ENCODE measurements around the gene ZAP70. TPM values are rescaled to one million over a fixed set of nuclear protein-coding genes. Genes with fewer than 3 reads are reported as not detected.

ZAP70 gene
- total RNA-seq, 1 donor from 2014 or later = 0.37 TPM

GRCh38 chr2:97755491-97755890 is 42.1 kb downstream of the ZAP70 start:
- DNase-seq (ENCODE audit: low spot score) = no peak
- Mint-ChIP-seq H3K27ac (ENCODE audit: unreplicated experiment) (no peak overlapping the region), H3K27me3 (ENCODE audit: low read depth) (no peaks in the 10 kb centered on the region), H3K36me3 (ENCODE audit: low read depth) (peaks cover 27% of the 10 kb centered on the region), H3K4me3 (ENCODE audit: unreplicated experiment) (no peak overlapping the region), H3K4me1 (ENCODE audit: low read depth) (peaks cover 9% of the 10 kb centered on the region), H3K9me3 (ENCODE audit: low read depth) (no peaks in the 10 kb centered on the region)
- TF ChIP-seq, protein P1, sequence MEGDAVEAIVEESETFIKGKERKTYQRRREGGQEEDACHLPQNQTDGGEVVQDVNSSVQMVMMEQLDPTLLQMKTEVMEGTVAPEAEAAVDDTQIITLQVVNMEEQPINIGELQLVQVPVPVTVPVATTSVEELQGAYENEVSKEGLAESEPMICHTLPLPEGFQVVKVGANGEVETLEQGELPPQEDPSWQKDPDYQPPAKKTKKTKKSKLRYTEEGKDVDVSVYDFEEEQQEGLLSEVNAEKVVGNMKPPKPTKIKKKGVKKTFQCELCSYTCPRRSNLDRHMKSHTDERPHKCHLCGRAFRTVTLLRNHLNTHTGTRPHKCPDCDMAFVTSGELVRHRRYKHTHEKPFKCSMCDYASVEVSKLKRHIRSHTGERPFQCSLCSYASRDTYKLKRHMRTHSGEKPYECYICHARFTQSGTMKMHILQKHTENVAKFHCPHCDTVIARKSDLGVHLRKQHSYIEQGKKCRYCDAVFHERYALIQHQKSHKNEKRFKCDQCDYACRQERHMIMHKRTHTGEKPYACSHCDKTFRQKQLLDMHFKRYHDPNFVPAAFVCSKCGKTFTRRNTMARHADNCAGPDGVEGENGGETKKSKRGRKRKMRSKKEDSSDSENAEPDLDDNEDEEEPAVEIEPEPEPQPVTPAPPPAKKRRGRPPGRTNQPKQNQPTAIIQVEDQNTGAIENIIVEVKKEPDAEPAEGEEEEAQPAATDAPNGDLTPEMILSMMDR (IDR thresholded peaks at IDR 0.05) = no peak

DNA sequence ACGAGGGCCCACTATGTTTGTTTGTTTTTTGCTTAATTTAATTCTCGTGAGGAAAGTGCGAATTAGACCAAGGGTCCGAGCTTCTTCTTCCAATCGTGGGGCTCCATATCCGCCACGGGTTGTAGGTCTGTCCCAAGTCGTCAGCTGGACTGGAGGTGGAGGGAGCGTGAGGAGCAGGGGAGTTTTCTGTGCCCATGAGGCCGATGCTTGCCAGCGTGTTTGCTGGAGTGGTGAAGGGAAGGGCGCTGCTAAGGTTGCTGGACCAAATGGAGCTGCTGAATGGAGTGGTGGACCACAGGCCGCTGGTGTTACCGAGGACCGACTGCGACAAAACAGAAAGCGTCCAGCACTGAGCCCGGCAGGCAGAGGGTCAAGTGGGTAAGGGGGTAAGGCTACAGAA is 43.7 kb downstream of the ZAP70 start:
- TF ChIP-seq, protein P1 (IDR thresholded peaks at IDR 0.05) = no peak
- no peak overlapping the region for H3K27ac Mint-ChIP-seq (ENCODE audit: unreplicated experiment)
- no peak overlapping the region for H3K4me3 Mint-ChIP-seq (ENCODE audit: unreplicated experiment)
- no peak for DNase-seq (ENCODE audit: low spot score)
- no peaks in the 10 kb centered on the region for H3K27me3 Mint-ChIP-seq (ENCODE audit: low read depth)
- peaks cover 3% of the 10 kb centered on the region for H3K4me1 Mint-ChIP-seq (ENCODE audit: low read depth)
- H3K9me3 Mint-ChIP-seq (ENCODE audit: low read depth) = no peaks in the 10 kb centered on the region
- peaks cover 32% of the 10 kb centered on the region for H3K36me3 Mint-ChIP-seq (ENCODE audit: low read depth)

- no peak overlapping the region for H3K4me3 Mint-ChIP-seq (ENCODE audit: unreplicated experiment)
- no peak for DNase-seq (ENCODE audit: low spot score)
- no peaks in the 10 kb centered on the region for H3K4me1 Mint-ChIP-seq (ENCODE audit: low read depth)
- no peak overlapping the region for H3K27ac Mint-ChIP-seq (ENCODE audit: unreplicated experiment)
- no peaks in the 10 kb centered on the region for H3K9me3 Mint-ChIP-seq (ENCODE audit: low read depth)
- H3K36me3 Mint-ChIP-seq (ENCODE audit: low read depth) = peaks cover 32% of the 10 kb centered on the region
- H3K27me3 Mint-ChIP-seq (ENCODE audit: low read depth) = no peaks in the 10 kb centered on the region
- TF ChIP-seq, protein P1 (IDR thresholded peaks at IDR 0.05) = no peak
Measured at GRCh38 chr2:97758131-97758705, 44.8 kb downstream of the ZAP70 start.

DNA sequence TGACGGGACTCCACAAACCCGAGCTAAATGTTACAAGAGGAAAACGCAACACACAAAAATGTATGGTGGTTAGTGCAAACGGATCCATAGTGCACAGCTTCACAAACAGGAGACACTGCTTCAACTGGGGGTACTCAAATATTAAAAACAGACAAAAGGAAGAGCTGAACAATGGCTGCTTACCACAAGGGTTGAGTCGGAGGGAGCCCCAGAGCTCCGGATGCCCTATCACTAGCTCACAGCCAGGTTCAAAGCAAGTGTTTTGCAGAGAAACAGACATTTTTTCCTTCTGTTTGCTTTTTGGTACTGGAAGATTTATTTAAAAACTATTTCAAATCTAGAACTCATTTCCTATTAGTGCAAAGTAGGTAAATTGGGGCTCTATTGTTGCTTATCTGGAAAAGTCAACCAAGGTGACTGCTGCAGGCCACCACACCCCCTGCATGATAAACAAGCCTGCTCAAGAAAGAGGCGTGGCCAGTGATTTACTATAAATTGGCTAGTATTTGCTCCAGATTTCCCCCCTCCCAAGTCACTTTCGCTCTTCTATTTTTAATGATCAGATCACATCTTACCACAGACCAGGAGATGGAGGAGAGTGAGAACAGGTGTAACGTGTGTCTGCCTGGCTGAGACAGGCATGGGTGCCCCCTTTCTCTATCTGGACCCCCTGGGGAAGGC is 46.5 kb downstream of the ZAP70 start:
- H3K4me1 Mint-ChIP-seq (ENCODE audit: low read depth) = peaks cover 4% of the 10 kb centered on the region

GRCh38 chr2:97760480-97761049 is 47.2 kb downstream of the ZAP70 start:
- Mint-ChIP-seq H3K27me3 (ENCODE audit: low read depth) (no peaks in the 10 kb centered on the region), H3K9me3 (ENCODE audit: low read depth) (no peaks in the 10 kb centered on the region), H3K4me3 (ENCODE audit: unreplicated experiment) (no peak overlapping the region), H3K4me1 (ENCODE audit: low read depth) (peaks cover 4% of the 10 kb centered on the region), H3K36me3 (ENCODE audit: low read depth) (peaks cover 42% of the 10 kb centered on the region), H3K27ac (ENCODE audit: unreplicated experiment) (no peak overlapping the region)
- TF ChIP-seq, protein P1 (IDR thresholded peaks at IDR 0.05) = no peak
- no peak for DNase-seq (ENCODE audit: low spot score)

More for the DNA sequence above, 46.5 kb downstream of the ZAP70 start:
- Mint-ChIP-seq H3K36me3 (ENCODE audit: low read depth) (peaks cover 35% of the 10 kb centered on the region), H3K9me3 (ENCODE audit: low read depth) (no peaks in the 10 kb centered on the region), H3K4me3 (ENCODE audit: unreplicated experiment) (no peak overlapping the region), H3K27me3 (ENCODE audit: low read depth) (no peaks in the 10 kb centered on the region), H3K27ac (ENCODE audit: unreplicated experiment) (no peak overlapping the region)
- no peak for DNase-seq (ENCODE audit: low spot score)
- TF ChIP-seq, protein P1 (IDR thresholded peaks at IDR 0.05) = no peak
